ENCODE results near the gene SELENBP1. TPM values are rescaled to one million over a fixed set of nuclear protein-coding genes. Genes with fewer than 3 reads are reported as not detected.

The SELENBP1 gene
- total and polyA plus RNA-seq, 2 of the 13 experiments (the other 11 are each of a cell fraction or from before 2014, with no cell fraction given): 27.8 to 29.0 TPM

GRCh38 chr1:151327903-151328674 is 44.4 kb downstream of the SELENBP1 start (continued):
- TF ChIP-seq ZNF317 (CRISPR knock-in tag; IDR thresholded peaks at IDR 0.05) (0 out of 2 replicates have a peak, but pooled peaks have one; percentile 20), SOX13 (IDR thresholded peaks at IDR 0.05) (no peak), SOX13 (CRISPR knock-in tag; conservative IDR thresholded peaks at IDR 0.05 in 1 of 2, IDR thresholded peaks at IDR 0.05 in 1 of 2) (0 out of 4 replicates have a peak, but pooled peaks of 1 of the 2 experiments have one; percentile 3), DRAP1 (CRISPR knock-in tag; IDR thresholded peaks at IDR 0.05) (no peak), GLI4 (CRISPR knock-in tag; IDR thresholded peaks at IDR 0.05; ENCODE audit: borderline replicate concordance) (0 out of 2 replicates have a peak, but pooled peaks have one; percentile 48), ZNF564 (CRISPR knock-in tag; IDR thresholded peaks at IDR 0.05) (0 out of 2 replicates have a peak, but pooled peaks have one; percentile 4), NR2F1 (CRISPR knock-in tag; IDR thresholded peaks at IDR 0.05) (0 out of 4 replicates have a peak, but pooled peaks have one; percentile 19 to 24), ZNF225 (CRISPR knock-in tag; IDR thresholded peaks at IDR 0.05) (peak; percentile 45; the same call in 1 of the 2 replicates), TOE1 (CRISPR knock-in tag; IDR thresholded peaks at IDR 0.05) (no peak), KDM1A (CRISPR knock-in tag; IDR thresholded peaks at IDR 0.05) (0 out of 2 replicates have a peak, but pooled peaks have one; percentile 31), HBP1 (CRISPR knock-in tag; IDR thresholded peaks at IDR 0.05; ENCODE audit: low read depth) (0 out of 2 replicates have a peak, but pooled peaks have one; percentile 0), ZNF350 (CRISPR knock-in tag; IDR thresholded peaks at IDR 0.05; ENCODE audit: borderline replicate concordance, low read depth) (0 out of 2 replicates have a peak, but pooled peaks have one; percentile 22), POLR2A (IDR thresholded peaks at IDR 0.05; ENCODE audit: insufficient read depth in 1 of 2, low read depth in 2 of 2, low read length in 2 of 2) (no peak), THAP11 (CRISPR knock-in tag; IDR thresholded peaks at IDR 0.05) (peak; percentile 39), NR2C2 (CRISPR knock-in tag; IDR thresholded peaks at IDR 0.05; ENCODE audit: borderline replicate concordance) (peak; percentile 20; the same call in 1 of the 2 replicates), CERS6 (CRISPR knock-in tag; IDR thresholded peaks at IDR 0.05) (no peak), TAF1 (CRISPR knock-in tag; IDR thresholded peaks at IDR 0.05) (no peak), ZC3H4 (CRISPR knock-in tag; IDR thresholded peaks at IDR 0.05; ENCODE audit: borderline replicate concordance) (0 out of 2 replicates have a peak, but pooled peaks have one; percentile 33), FOXA3 (CRISPR knock-in tag; IDR thresholded peaks at IDR 0.05) (no peak), DMAP1 (CRISPR knock-in tag; IDR thresholded peaks at IDR 0.05) (0 out of 2 replicates have a peak, but pooled peaks have one; percentile 6), ZNF501 (CRISPR knock-in tag; IDR thresholded peaks at IDR 0.05) (peak; percentile 69; the same call in 1 of the 2 replicates), ZEB1 (IDR thresholded peaks at IDR 0.05; ENCODE audit: insufficient replicate concordance, low read depth) (no peak), THAP9 (CRISPR knock-in tag; IDR thresholded peaks at IDR 0.05; ENCODE audit: borderline replicate concordance) (peak; percentile 26; the same call in 1 of the 2 replicates), ZFY (CRISPR knock-in tag; IDR thresholded peaks at IDR 0.05) (peak; percentile 47), ZSCAN25 (CRISPR knock-in tag; IDR thresholded peaks at IDR 0.05) (0 out of 2 replicates have a peak, but pooled peaks have one; percentile 47)
